Measurements from ENCODE around the gene SMIM1.
"Not testable (repeated sequence)": the region's sequence is repeated elsewhere in the genome, so short reads cannot be mapped to it uniquely, and the experiment has no call there.

The SMIM1 gene

DNA sequence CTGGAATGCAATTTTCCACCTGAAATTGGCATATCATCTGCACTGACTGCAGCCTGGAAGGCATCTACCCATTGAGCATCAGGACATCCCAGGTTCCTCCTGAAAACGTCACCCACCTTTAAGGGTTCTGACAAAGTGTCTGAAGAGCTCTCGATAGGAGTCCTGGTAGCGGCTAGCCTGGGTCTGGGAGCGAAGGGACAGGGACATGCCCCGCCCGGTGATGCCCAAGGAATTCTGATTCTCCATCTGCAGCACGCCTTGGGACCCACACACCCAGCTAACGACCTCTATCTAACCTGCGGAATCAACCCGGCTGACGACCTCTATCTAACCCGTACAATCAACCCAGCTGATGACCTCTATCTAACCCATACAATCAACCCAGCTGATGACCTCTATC is 33.6 kb upstream of the SMIM1 start:
- no peak for DNase-seq

DNA sequence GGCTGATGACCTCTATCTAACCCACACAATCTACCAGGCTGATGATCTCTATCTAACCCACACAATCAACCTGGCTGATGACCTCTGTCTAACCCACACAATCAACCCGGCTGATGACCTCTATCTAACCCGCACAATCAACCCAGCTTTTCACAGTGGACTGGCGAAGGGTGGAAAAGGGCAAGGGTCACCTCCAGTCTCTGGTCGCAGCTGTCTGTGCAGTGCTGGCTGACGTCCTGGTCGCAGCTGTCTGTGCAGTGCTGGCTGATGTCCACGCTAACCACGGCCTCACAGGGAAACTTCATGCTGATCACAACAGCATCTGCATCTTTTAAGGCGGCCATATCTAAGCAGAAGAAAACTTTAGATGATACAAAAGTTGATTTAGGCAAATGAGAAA is 32.5 kb upstream of the SMIM1 start:
- DNase-seq: no peak

DNA sequence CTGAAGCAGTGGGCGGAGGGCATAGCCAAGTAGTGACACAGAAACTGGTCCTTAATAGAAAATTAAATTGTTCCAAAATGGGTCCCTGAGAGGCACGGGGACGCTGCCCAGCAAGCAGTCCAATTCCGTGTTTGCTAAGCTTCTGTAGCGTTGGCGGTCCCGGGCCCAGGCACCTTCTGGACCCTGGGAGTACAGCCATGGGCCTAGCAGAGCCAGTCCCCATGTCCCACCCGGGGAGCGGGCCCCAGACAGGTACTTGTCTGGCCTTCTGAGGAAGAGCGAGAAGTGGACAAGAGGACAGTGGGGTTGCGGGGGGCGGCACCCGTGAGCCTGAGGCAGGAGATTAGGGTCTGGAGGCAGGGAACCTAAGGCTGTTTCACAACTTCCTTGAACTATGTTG is 31.8 kb upstream of the SMIM1 start:
- no peak for DNase-seq

DNA sequence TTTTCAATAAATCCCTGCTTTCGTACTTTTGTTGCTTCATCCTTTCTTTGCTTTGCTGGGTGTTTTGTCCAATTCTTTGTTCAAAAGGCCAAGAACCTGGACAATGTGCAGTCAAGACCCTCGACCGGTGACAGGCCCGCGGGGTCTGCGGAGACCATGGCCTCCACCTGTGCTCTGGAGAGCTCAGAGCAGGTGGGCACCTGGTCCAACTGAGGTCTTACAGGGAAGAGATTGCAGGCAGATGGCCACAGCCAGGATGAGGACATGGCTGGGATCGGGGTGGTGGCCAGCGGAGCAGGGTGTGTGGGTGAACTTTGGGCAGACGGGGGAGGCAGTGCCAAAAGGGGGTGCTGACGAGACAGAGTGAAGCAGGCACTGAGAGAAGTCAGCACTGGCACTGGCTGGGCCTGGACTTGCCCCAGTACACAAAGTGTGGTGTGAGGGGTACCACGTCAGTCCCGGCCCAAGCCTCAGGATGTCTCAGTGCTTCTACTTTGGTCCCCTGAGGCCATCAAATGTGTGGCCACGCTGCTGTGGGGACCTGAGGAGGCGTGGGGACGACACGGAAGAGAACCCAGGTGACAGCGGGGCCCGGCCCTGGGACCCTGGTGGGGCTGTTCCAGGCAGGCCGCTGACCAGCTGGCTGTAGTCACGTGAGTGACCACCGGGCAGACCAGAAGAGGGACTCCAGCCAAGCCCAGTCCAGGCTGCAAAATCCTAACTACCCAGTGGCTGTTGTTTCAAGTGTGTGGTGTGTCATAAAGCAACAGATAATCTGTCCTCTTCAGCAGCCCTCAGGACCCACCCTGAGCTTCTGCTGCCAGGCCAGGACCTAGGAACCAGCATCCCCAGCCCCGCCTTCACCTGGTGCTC is 30.7 kb upstream of the SMIM1 start:
- DNase-seq: no peak

DNA sequence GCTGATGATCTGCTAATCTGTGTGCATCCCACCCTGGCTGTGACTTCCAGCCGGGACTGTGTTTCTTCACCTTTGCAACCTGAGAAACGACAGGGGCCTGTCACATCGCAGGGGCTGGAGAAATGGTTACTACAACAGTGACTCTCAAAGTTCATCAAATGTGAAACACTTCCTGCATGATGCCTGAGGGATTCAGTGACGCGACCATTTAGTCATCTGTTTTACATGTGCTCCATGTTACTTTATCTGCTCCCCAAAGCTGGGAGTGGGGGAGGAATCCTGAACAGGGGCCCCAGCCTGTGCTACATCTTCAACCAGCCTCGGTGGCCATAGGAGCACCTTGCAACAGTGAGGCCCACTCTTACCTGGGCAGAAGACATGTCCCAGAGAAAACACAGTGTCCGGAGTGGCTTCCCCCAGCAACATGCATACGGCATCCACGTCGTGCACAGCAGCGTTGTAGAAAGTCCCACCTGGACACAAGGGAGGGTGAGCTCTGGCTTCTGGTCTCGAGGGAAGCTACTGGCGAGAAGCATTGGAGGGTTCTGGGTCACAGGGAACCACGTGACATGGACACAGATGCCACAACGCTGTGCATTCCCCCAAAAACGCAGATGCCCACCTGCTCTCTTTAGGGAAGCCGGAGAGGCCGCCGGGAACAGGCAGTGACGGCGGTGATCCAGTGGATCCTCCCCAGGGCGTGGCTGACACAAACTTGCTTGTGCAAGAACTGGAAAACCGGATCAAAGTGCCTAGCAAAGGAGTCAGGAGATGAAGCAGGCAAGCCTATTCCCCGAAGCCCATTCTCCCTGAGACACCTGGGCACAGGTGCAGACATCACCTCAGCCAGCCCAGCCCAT is 29.9 kb upstream of the SMIM1 start:
- no peak for DNase-seq

DNA sequence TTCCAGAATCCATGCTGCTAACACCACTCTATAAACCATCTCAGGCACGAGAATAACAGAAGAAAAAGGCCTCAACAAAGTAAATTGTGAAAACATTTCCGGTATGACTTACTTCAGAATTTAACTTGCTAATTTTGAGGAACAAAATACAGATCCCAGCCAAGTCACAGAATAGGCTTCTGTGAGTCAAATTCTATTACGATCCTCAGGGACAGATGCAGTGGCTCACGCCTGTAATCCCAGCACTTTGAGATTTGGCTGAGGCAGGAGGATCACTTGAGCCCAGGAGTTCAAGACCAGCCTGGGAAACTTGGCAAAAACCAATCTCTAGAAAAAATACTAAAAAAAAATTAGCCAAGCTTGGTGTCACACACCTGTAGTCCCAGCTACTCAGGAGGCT is 29.1 kb upstream of the SMIM1 start:
- no peak for DNase-seq

DNA sequence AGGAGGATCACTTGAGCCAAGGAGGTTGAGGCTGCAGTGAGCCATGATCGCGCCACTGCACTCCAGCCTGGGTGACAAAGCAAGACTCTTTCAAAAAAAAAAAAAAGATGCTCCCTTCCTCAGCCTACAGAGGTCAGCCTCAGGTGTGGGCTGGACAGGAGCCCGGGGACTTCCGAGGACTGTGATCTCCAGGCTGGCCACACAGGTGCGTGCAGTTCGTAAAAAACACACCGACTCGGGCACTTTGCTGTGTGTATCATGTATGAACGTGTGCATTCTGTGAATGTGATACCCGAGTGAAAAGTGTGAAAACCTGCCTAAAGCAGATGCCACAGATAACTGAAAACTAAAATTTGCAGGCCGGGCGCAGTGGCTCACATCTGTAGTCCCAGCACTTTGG is 28.7 kb upstream of the SMIM1 start:
- no peak for DNase-seq

DNA sequence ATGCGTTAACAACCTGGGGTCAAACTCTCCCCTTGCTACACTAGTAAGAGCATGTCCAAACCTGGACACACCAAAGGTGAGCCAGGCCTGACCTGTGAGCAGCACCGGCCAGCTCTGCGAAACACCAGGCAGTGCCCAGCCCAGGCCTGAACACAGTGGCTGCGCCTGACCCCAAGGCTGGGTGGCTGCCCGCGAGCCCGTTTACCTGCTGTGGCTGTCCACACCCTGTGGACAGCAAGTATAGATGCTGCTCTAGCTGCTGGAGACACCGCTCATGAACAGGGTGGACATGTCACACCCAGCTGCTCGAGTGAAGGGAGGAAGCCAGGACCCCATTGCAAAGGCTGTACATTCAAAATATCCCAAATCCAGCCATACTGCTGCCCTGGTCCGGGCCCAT is 27.9 kb upstream of the SMIM1 start:
- no peak for DNase-seq

DNA sequence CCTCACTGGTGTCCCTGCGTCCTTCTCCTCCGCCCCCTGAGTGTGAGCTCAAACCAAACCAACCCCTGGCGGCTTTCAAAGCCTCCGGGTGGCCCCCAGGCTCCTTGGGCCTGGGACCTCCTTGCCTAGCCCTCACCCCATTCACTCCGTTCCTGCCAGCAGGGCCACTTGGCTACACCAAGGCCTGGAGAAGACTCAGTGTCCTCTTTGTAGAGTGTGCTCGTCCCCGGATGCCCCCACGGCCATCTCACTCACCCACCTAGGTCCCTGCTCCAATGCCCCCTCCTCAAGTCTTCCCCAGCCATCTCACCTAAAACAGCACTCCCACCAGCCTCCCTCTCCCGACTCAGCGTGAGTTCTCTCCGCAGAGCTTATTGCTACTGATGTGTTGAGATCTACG is 27.5 kb upstream of the SMIM1 start:
- no peak for DNase-seq

DNA sequence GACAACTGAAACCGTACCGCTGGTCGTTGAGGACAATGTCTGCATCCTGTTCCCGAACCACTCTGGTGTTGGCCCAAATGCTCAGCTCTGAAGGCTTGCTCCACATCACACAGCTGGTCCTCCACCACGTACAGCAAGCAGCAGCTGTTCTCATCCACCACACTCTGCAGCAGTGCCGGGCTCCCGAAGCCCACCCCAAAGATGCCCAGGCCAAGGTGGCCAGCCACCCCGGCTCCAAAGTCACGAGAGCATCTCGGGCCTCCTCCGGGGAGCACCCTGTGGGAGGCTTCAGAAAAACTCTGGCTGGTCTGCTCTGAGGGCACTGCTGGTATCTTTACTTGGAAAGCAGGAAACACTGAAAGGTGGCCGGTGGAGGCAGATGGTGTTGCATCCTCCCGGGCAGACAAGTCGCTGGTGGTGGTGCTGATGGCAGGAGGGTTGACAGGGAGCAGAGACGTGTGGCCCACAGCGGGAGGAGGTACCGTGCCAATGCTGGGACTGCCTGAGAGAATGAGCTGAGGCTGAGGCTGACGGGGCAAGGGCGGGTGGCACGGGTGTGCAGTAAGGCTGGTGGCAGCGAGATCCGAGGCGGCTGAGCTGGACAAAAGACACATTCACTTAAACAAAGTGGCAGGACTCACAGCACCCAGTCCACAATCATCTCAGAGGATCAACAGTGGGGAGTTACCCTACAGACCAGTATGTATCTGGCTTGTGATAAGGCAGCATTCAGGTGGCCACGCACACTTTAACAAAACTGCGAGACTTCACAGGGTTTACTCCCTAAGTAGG is 26.8 kb upstream of the SMIM1 start:
- no peak for DNase-seq

DNA sequence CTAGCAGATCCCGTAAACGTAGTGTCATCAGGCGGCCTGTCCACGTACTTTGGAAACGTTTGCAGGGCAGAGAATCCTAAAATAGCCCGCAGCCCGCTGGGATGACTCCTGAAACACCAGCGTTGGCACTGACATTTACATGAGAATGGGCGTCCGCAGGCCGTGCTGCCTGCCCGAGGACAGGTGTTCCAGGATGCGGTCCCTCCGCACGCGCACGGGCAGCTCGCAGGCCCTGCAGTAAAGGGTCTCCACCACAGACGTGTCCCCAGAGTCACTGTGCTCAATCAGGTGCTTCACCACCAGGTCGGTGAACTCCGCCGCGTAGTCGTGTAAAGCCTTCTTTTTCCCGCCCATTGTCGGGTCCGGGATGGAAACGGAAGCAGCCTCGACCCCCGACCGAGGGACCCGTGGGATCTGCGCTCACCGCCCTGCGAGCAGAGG is 26.1 kb upstream of the SMIM1 start:
- peak; percentile 6 for DNase-seq

DNA sequence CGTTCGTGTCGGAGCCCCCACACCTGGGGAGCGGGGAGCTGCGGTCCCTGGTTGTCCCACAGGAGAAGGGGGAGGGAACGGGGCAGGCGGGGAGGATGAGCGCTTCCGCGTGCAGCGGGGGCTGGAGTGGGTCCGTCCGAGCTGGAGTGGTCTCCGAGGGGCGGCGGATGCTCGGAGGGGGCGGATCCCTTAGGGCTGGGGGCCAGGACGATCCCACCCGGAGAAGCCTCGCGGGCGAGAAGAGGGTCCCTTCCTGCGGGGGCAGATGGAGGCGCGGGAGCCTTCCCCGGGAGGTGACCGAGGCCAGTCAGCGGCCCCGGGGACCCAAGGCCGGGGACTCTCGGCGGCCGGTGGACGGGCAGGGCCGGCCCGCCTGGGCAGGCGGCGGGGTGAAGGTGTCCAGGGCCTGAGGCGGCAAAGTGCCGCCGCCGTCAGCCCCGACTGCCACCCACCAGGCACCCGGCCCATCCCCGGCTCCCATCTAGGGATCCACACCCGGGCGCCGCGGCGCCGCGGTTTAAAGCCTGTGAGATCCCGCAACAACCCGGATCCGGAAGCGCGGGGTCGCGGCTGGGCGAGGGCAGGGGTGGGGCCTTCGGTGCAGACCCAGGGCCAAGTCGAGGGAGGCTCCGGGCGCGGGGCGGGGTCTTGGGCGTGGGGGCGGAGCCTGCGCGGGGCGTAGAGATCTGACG is 25.6 kb upstream of the SMIM1 start:
- DNase-seq: peak; percentile 89

DNA sequence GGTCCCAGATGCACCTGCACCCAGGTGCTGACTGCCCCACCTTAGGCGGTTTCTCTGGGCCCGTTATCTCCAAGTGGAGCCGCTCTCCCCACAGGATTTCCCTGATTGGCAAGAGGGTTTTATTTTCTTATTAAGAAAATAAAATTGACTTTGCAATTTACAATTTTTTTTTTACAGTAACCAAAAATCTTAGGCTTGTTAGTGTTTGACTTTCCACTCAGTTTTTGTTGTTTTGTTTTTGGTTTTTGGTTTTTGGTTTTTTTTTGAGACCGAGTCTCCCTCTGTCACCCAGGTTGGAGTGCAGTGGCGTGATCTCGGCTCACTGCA is 25.1 kb upstream of the SMIM1 start:
- no peak for DNase-seq

DNA sequence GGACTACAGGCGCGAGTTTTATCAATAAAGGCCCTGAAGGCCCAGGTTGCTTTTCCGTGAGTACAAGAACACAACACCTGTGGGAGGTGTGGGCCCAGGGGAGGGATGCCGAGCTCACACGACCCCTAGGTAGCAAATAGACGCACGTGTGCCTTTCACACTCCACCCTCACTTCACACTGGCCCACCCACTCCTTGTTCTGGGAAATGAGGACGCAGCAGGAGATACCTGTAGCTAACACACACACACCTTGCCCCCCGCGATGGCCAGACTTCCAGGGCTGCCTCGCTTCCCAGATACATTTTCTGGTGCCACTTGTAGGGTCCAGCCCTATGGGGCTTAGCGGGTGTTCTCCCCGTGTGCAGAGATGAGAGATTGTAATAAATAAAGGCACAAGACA is 24.6 kb upstream of the SMIM1 start:
- no peak for DNase-seq

DNA sequence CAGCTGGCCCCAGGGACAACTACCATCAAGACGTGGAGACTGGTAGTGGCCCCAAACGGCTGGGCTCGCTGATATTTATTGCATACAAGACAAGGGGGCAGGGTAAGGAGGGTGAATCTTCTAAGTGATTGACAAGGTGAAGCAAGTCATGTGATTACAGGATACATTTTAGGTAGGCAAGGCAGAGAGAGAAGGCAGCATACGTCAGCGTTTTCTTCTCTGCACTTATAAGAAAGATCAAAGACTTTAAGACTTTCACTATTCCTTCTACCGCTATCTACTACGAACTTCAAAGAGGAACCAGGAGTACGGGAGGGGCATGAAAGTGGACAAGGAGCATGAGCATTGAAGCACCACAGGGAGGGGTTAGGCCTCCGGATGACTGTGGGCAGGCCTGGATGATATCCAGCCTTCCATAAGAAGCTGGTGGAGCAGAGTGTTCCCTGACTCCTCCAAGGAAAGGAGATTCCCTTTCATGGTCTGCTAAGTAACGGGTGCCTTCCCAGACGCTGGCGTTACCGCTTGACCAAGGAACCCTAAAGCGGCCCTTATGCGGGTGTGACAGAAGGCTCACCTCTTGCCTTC is 24.1 kb upstream of the SMIM1 start:
- not testable (repeated sequence) for DNase-seq

DNA sequence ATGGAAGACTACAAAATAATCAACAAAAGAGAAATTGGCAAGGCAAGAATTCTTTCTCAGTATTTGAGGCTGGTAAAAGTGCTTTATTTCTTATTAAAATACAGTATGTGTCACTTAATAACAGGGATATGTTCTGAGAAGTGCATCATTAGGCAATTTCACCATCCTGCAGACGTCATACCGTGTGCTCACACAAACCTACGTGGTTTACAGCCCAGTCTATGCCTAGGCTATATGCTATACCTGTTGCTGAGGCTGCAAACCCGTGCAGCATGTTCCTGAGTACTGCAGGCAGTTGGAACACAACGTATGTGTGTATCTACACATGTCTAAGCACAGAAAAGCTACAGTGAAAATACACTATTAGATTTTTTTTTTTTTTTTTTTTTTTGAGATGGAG is 23.0 kb upstream of the SMIM1 start:
- DNase-seq: no peak

DNA sequence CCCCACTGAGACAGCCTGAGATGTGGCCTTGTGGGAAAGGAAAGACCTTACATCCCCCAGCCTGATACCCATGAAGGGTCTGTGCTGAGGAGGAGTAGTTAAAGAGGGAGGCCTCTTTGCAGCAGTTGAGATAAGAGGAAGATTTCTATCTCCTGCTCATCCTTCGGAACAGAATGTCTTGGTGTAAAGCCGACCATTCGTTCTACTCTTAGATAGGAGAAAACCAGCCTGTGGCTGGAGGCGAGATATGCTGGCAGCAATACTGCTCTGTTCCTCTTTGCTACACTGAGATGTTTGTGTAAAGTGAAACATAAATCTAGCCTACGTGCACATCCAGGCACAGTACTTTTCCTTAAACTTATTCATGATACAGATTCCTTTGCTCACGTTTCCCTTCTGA is 21.8 kb upstream of the SMIM1 start:
- DNase-seq: no peak

DNA sequence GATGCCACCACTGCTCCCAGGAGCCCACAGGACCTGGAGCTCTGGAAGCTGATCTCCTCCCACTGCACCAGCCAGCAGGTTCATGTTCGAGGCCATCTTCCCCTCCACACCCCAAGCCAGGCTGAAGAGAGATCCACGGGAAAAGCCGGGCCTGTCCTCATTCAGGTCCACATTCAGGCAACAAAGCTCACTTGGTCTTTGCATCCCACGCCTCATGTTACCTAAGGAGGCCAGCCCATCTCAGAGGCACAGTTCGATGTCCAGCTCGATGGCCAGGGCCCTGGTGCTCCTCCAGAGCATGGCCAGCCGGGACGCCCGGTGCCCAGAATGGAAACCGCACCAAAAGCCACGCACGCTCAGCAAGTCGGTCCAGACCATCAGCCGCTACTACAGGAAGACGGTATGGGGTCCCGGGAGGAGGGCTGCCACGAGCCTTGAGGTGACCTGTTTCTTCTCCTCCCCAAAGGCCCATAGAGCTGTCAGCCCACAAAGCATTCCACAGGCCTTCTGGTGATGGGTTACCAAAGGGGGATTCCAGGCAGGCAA is 20.1 kb upstream of the SMIM1 start, which contains the start of gene CCDC27:
Gene CCDC27 (plus strand): TSS at position 51 of the 546 bp plus-strand sequence. CDS start 32 bp downstream, at position 83.
- no peak for DNase-seq

DNA sequence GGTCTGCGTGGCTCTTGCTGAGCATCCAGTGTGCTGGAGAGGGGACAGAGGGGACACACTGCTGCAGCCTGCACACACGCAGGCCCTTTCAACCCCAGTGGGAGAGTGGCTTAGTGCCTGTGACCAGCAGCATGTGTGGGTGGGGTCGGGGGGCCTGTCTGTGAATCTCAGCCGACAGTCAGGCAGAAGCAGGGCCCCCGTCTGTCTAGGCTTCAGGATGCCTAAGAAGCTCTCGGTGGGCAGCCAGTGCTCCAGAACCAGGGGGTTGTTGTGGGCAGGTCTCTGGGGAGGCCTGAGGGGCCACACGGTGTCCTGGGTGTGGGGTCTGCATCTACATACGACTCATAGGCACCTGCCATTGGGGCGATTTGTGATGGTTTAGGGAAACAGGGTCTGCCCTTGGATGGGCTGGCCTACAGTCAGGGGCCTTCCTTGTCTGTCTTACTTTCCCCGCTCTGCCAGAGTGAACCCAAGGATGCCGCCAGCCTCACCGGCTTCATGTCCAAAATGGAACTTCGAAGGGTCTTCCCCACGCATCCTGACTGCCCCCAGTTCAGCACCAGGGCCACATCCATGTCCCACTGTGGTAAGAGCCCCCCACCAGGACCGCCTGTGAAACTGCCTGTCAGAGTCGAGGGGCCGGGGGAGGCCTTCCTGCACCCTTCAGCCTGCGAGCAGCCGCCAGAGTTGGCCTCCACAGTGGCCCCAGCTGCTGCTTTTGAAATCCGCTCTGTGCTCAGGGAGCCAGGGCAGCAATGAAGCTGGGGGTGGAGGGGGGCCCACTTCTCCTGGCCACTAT is 18.7 kb upstream of the SMIM1 start:
- no peak for DNase-seq

DNA sequence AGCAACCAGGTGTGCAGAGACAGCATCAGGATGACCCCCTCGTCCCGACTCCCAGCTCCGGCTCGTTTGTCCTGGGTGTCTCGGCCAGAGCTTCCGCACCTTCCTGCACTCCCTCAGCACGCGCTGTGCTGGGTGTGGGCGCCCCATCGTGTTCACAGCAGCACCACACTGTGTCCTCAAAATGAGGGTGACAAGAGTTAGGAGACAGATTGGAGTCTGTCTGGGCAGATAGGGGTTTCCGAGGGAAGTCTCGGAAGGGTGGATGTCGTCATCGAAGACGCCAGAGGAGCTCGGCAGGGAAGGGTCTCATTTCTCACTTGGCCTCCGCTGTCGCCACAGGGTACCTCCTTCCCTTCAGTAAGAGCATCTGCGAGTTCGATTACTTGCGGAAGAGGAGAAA is 16.2 kb upstream of the SMIM1 start:
- no peak for DNase-seq

DNA sequence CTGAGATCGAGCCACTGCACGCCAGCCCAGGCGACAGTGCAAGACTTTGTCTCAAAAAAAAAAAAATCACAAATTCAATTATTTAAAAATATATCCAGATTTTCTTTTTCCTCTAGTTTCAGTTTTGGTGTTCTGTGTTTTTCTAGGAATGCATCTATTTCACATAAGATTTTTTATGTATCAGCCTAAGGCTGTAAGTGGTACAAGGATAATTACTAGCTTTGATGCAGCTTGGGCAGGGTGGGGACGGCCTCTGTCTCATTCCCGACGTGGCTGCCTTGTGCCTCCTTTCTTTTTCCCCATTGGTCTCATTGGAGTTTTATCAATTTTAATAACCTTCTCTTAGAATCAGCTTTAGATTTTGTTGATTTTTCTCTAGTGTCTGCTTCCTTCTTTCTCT is 13.4 kb upstream of the SMIM1 start:
- DNase-seq: no peak
